ENCODE results near the gene PAM.

DNA sequence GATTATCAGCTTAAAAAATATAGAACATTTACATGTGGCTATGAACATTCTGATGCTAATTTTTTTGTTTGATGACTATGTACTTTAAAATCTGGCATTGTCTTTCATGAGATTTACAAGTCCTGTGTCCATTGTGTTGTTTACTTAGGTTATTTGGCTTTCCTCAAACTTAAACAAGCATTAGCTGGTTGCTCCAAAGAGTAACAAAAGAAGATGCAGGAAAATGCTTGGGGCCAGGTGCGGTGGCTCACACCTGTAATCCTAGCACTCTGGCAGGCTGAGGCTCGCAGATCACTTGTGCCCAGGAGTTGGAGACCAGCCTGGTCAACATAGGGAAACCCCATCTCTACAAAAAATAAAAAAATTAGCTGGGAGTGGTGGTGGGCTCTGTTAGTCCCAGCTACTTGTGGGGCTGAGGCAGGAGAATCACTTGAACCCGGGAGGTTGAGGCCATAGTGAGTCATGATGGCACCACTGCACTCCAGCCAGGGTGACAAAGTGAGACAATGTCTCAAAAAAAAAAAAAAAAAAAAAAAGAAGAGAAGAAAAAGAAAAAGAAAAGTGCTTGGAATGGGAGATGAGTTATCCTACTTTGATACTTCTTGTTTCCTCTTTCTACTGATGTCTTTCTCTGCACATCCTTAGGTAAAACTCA is 39.7 kb downstream of the PAM start:
- TF ChIP-seq TAF1 (IDR thresholded peaks at IDR 0.05; ENCODE audit: low read depth), result no peak
- TF ChIP-seq, protein P1, sequence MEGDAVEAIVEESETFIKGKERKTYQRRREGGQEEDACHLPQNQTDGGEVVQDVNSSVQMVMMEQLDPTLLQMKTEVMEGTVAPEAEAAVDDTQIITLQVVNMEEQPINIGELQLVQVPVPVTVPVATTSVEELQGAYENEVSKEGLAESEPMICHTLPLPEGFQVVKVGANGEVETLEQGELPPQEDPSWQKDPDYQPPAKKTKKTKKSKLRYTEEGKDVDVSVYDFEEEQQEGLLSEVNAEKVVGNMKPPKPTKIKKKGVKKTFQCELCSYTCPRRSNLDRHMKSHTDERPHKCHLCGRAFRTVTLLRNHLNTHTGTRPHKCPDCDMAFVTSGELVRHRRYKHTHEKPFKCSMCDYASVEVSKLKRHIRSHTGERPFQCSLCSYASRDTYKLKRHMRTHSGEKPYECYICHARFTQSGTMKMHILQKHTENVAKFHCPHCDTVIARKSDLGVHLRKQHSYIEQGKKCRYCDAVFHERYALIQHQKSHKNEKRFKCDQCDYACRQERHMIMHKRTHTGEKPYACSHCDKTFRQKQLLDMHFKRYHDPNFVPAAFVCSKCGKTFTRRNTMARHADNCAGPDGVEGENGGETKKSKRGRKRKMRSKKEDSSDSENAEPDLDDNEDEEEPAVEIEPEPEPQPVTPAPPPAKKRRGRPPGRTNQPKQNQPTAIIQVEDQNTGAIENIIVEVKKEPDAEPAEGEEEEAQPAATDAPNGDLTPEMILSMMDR (IDR thresholded peaks at IDR 0.05; ENCODE audit: poor library complexity, severe bottlenecking), result no peak
- TF ChIP-seq, protein P2, sequence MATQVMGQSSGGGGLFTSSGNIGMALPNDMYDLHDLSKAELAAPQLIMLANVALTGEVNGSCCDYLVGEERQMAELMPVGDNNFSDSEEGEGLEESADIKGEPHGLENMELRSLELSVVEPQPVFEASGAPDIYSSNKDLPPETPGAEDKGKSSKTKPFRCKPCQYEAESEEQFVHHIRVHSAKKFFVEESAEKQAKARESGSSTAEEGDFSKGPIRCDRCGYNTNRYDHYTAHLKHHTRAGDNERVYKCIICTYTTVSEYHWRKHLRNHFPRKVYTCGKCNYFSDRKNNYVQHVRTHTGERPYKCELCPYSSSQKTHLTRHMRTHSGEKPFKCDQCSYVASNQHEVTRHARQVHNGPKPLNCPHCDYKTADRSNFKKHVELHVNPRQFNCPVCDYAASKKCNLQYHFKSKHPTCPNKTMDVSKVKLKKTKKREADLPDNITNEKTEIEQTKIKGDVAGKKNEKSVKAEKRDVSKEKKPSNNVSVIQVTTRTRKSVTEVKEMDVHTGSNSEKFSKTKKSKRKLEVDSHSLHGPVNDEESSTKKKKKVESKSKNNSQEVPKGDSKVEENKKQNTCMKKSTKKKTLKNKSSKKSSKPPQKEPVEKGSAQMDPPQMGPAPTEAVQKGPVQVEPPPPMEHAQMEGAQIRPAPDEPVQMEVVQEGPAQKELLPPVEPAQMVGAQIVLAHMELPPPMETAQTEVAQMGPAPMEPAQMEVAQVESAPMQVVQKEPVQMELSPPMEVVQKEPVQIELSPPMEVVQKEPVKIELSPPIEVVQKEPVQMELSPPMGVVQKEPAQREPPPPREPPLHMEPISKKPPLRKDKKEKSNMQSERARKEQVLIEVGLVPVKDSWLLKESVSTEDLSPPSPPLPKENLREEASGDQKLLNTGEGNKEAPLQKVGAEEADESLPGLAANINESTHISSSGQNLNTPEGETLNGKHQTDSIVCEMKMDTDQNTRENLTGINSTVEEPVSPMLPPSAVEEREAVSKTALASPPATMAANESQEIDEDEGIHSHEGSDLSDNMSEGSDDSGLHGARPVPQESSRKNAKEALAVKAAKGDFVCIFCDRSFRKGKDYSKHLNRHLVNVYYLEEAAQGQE (IDR thresholded peaks at IDR 0.05; ENCODE audit: borderline replicate concordance), result no peak

All from neural cell (in vitro differentiated cells).